ENCODE results near the gene APH1B.
"Not testable (repeated sequence)": the region's sequence is repeated elsewhere in the genome, so short reads cannot be mapped to it uniquely, and the experiment has no call there.

Gene APH1B

GRCh38 chr15:63301088-63301487 is 23.7 kb downstream of the APH1B start:
- DNase-seq = no peak

- no peak for DNase-seq
Measured at GRCh38 chr15:63305260-63305659, 27.9 kb downstream of the APH1B start.

GRCh38 chr15:63306492-63307073 is 29.2 kb downstream of the APH1B start:
- DNase-seq = no peak

- no peak for DNase-seq
Measured at GRCh38 chr15:63308491-63308890, 31.1 kb downstream of the APH1B start.

GRCh38 chr15:63308947-63309346 is 31.5 kb downstream of the APH1B start:
- DNase-seq = no peak

GRCh38 chr15:63310646-63311045 is 33.2 kb downstream of the APH1B start:
- no peak for DNase-seq

- DNase-seq = no peak
Measured at GRCh38 chr15:63312286-63312685, 34.9 kb downstream of the APH1B start.

- no peak for DNase-seq
Measured at GRCh38 chr15:63313825-63314224, 36.4 kb downstream of the APH1B start.

GRCh38 chr15:63314409-63314808 is 37.0 kb downstream of the APH1B start:
- no peak for DNase-seq

- no peak for DNase-seq
Measured at GRCh38 chr15:63318344-63318743, 40.9 kb downstream of the APH1B start.

GRCh38 chr15:63319065-63319464 is 41.7 kb downstream of the APH1B start:
- no peak for DNase-seq

- not testable (repeated sequence) for DNase-seq
Measured at GRCh38 chr15:63320446-63320845, 43.0 kb downstream of the APH1B start.

- not testable (repeated sequence) for DNase-seq
Measured at GRCh38 chr15:63320981-63321380, 43.6 kb downstream of the APH1B start.

GRCh38 chr15:63321462-63321861 is 44.1 kb downstream of the APH1B start:
- no peak for DNase-seq

GRCh38 chr15:63322541-63322940 is 45.1 kb downstream of the APH1B start:
- DNase-seq = no peak

GRCh38 chr15:63323798-63324563 is 46.6 kb downstream of the APH1B start:
- DNase-seq = no peak

- DNase-seq = no peak
Measured at GRCh38 chr15:63324770-63325169, 47.4 kb downstream of the APH1B start.

- no peak for DNase-seq
Measured at GRCh38 chr15:63327648-63328421, 50.4 kb downstream of the APH1B start.

- no peak for DNase-seq
Measured at GRCh38 chr15:63329567-63330350, 52.4 kb downstream of the APH1B start.

- DNase-seq = no peak
Measured at GRCh38 chr15:63330926-63331325, 53.5 kb downstream of the APH1B start.

GRCh38 chr15:63331456-63331855 is 54.1 kb downstream of the APH1B start:
- DNase-seq = no peak

GRCh38 chr15:63332367-63333124 is 55.1 kb downstream of the APH1B start:
- DNase-seq = no peak

Measured in NCI-H187 (cell line).